Rectal smooth muscle tissue (tissue), 1 donor: ENCODE results near the gene CEL.

Experiments
- H3K27ac ChIP-seq: one replicate; pipeline ENCODE4 v1.7.0; 2013; ENCODE audit warnings: low read depth, low read length, inconsistent platforms
- H3K27me3 ChIP-seq: one replicate; pipeline ENCODE4 v1.7.0; 2013; ENCODE audit warnings: low read length; ENCODE audit not compliant: control insufficient read depth, insufficient read depth
- H3K36me3 ChIP-seq: one replicate; pipeline ENCODE4 v1.7.0; 2013; ENCODE audit warnings: low read length; ENCODE audit not compliant: control insufficient read depth, insufficient read depth
- H3K4me1 ChIP-seq: one replicate; pipeline ENCODE4 v1.7.0; 2013; ENCODE audit warnings: low read length; ENCODE audit not compliant: control insufficient read depth, insufficient read depth
- H3K4me3 ChIP-seq: one replicate; pipeline ENCODE4 v1.7.0; 2013; ENCODE audit warnings: low read length
- H3K9ac ChIP-seq: one replicate; pipeline ENCODE4 v1.7.0; 2013; ENCODE audit warnings: low read length

Gene CEL

DNA sequence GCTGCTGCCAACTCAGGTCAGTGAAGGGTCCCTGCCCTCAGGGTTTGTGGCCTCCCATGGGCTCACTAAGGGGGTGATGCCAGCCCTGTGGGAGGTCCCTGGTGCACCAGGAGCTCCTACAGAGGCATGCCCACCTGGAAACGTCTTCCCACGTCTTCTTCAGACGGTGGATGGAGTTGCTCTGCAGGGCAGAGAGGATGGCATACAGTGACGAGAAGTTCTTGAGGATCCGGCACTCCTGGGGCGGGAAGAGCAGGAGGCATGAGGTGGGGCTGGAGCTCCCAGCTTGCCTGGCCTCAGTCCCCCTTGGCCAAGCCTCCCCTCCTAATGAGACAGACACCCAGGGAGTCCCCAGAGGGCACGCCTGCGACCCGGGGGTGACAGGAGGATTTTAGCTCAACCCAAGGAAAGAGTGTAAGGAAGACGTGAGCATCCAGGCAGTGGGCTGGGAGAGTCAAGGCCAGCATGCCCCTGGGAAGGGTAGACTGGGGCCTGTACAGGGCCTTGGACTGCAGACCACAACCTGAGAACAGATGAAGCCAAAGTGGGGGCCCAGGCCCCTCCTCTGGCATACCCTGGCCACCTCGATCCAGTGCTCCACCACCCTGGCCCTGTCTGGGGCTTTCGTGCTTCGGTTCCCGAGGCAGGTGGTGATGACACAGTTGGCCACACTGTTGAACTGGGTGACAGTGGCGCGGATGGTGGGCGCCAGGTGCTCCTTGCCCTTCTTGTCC is 44.9 kb downstream of the CEL start:
- no peak overlapping the region for H3K9ac ChIP-seq

DNA sequence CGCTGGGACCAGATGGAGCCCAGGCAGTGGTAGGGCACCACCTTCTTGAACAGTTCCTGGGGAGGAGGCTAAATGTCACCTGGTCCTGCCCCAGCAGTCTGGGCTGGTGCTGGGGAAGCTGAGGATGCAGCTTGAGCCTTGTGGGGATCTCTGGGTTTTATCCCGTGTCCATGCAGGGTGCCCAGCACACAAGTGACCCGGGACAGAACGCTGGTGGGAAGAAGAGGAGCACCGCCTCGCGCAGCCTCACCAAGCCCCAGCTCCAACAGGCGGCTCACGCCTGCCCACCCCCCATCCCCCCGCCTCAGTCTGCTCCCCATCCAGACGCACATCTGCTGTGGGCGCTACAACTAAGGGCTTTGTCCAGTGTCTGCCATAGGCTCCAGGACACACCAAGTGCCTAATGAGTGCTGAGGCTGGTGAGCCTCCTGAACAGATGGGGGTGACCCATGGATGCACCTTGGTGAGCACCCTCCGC is 45.5 kb downstream of the CEL start:
- Histone ChIP-seq H3K4me3 (no peak overlapping the region), H3K36me3 (peaks cover 47% of the 10 kb centered on the region), H3K27me3 (no peaks in the 10 kb centered on the region), H3K4me1 (no peaks in the 10 kb centered on the region), H3K9ac (no peak overlapping the region), H3K27ac (no peak overlapping the region)

More for the DNA sequence above, 44.9 kb downstream of the CEL start:
- H3K4me1 ChIP-seq, result no peaks in the 10 kb centered on the region
- H3K4me3 ChIP-seq, result no peak overlapping the region
- H3K27ac ChIP-seq, result no peak overlapping the region
- H3K27me3 ChIP-seq, result no peaks in the 10 kb centered on the region
- H3K36me3 ChIP-seq, result peaks cover 52% of the 10 kb centered on the region

GRCh38 chr9:133107961-133108793 is 46.4 kb downstream of the CEL start:
- Histone ChIP-seq H3K27ac (no peak overlapping the region), H3K9ac (no peak overlapping the region), H3K36me3 (peaks cover 43% of the 10 kb centered on the region), H3K4me3 (no peak overlapping the region), H3K27me3 (no peaks in the 10 kb centered on the region), H3K4me1 (peaks cover 5% of the 10 kb centered on the region)

- Histone ChIP-seq H3K36me3 (peaks cover 43% of the 10 kb centered on the region), H3K27me3 (no peaks in the 10 kb centered on the region), H3K4me1 (peaks cover 13% of the 10 kb centered on the region), H3K27ac (no peak overlapping the region), H3K4me3 (no peak overlapping the region), H3K9ac (no peak overlapping the region)
These were observed 47.2 kb downstream of the CEL start for GRCh38 chr9:133108794-133109641.

- Histone ChIP-seq H3K9ac (no peak overlapping the region), H3K36me3 (peaks cover 40% of the 10 kb centered on the region)
These were observed 48.3 kb downstream of the CEL start for GRCh38 chr9:133109931-133110650.

DNA sequence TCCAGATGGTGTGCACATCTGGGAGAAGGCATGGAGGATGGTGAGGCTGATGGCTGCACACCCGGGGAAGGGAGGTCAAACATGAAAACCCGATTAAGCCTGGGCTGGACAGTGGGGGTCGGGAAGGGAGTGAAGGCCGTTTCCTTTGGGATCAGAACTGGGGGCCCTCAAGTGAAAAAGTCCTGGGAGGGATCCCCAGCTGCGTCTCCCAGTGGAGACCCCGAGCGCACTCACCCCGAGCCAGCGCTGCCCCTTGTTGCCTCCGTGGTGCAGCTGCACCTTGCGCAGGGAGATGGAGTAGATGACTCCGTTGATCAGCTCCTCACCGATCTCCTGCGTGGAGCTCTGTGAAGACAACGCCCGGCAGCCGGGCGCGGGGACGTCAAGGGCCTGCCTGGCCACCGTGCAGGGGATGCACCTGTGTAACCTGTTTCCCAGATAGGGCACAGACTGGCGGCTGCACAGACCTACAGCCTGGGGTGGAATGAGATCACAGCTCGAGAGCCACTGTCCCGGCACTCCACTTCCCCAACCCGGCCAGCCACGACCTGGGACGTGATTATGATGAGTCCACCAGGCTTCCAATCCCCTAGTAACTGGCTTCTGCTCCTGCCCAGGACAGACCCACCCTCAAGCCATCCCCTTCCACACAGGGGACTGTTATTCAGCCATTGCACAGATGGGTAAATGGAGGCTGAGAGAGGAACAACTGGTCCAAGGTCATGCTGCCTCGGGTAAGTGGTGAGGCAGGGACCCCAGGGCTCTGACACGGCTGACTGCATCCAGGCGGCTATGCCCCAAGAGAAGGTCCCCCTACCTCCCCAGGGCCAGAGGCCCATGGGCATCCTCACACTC is 50.3 kb downstream of the CEL start:
- peaks cover 25% of the 10 kb centered on the region for H3K4me1 ChIP-seq
- no peak overlapping the region for H3K27ac ChIP-seq

More at GRCh38 chr9:133109931-133110650, 48.3 kb downstream of the CEL start:
- no peak overlapping the region for H3K4me3 ChIP-seq
- H3K27ac ChIP-seq, result no peak overlapping the region
- no peaks in the 10 kb centered on the region for H3K27me3 ChIP-seq
- peaks cover 23% of the 10 kb centered on the region for H3K4me1 ChIP-seq

GRCh38 chr9:133112663-133113026 is 50.9 kb downstream of the CEL start:
- peak overlapping the region; percentile 78 for H3K27ac ChIP-seq
- H3K9ac ChIP-seq, result no peak overlapping the region
- H3K27me3 ChIP-seq, result no peaks in the 10 kb centered on the region
- H3K36me3 ChIP-seq, result peaks cover 24% of the 10 kb centered on the region
- peaks cover 31% of the 10 kb centered on the region for H3K4me1 ChIP-seq
- H3K4me3 ChIP-seq, result no peak overlapping the region

More for the DNA sequence above, 50.3 kb downstream of the CEL start:
- no peak overlapping the region for H3K4me3 ChIP-seq
- H3K36me3 ChIP-seq, result peaks cover 24% of the 10 kb centered on the region
- H3K27me3 ChIP-seq, result no peaks in the 10 kb centered on the region
- no peak overlapping the region for H3K9ac ChIP-seq

- Histone ChIP-seq H3K4me1 (peaks cover 35% of the 10 kb centered on the region), H3K36me3 (peaks cover 17% of the 10 kb centered on the region), H3K27ac (peak overlapping the region; percentile 78), H3K9ac (peak overlapping the region; percentile 10), H3K27me3 (no peaks in the 10 kb centered on the region), H3K4me3 (peak overlapping the region; percentile 27)
These were observed 51.6 kb downstream of the CEL start for GRCh38 chr9:133113163-133113948.

DNA sequence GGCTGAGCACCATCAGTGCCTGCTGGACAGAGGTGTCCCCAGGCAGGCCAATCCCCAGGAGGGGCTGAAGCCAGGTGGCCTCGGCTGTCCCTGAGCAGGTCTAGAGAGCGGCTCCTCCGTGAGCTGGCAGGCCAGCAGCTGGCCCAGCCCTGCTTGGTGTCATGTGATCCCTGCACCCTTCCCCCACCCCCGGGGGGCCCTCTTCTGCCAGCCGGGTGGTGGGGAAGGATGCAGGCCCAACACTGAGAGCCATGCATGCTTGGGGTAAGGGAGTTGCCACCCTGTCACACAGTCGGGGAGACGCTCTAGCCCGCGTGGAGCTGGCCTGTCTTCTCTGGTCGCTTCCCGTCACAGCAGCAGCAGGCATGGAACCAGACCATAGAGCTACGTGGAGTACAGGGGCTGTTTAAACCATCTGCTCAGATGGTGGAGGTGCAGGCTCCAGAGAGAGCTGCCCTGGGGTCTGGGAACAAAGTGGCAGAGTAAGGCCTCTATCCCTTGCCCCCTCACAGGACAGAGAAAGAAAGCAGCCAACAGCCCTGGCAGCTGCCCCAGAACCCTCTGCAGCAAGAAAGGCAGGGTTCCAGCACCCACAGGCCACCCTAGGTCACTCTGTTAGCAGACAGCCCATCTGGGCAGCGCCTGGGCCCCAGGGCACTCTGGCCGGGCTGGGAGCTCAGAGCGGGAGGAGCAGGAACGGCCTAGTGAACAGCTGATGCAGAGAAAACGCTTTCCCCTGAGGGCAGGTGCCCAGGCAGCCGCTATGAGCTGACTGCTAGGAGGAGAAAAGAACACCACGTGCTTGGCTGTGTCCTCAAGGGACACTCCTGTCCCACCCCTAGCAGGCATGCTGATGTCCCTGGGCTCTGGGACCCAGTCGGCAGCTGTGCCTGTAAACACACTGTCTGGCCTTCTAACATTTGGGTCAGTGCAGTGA is 52.4 kb downstream of the CEL start:
- Histone ChIP-seq H3K9ac (peak overlapping the region; percentile 10), H3K27me3 (no peaks in the 10 kb centered on the region), H3K27ac (peak overlapping the region; percentile 78), H3K4me1 (peaks cover 40% of the 10 kb centered on the region), H3K4me3 (peak overlapping the region; percentile 27), H3K36me3 (peaks cover 9% of the 10 kb centered on the region)
